Measurements from ENCODE around the gene KCNJ11.

DNA sequence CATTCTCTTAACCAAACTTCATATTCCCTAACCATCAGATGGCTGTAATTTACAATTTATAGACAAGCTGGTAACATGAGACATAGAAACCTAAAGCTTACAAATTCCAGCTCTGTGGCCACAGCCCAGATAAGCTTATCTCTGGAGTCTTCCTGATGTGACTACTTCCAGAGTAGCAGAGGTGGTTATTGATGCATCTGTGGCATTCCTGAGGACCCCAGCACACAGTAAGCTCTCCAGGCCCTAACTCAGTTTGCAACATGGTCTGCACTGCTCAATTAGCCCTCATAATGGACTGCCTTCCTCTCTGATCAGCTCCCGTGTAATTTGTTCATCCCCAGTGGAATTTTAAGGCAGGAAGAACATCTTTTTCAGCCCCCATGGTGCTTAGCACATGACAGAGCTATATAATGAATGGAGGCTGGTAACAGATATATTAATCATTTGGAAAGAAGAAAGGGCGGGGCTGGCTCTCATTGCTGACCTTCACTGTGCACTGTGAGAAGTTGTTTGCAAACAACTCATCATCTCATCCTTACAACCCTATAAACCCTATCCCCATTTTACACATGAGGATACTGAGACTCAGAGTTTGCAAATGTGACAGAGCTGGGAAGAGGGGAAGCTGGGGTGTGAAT, 30.1 kb upstream of the KCNJ11 start:
- no peak for TF ChIP-seq TAF1 (IDR thresholded peaks at IDR 0.05; ENCODE audit: borderline replicate concordance, insufficient read depth, low read length)
- TF ChIP-seq, protein P1, sequence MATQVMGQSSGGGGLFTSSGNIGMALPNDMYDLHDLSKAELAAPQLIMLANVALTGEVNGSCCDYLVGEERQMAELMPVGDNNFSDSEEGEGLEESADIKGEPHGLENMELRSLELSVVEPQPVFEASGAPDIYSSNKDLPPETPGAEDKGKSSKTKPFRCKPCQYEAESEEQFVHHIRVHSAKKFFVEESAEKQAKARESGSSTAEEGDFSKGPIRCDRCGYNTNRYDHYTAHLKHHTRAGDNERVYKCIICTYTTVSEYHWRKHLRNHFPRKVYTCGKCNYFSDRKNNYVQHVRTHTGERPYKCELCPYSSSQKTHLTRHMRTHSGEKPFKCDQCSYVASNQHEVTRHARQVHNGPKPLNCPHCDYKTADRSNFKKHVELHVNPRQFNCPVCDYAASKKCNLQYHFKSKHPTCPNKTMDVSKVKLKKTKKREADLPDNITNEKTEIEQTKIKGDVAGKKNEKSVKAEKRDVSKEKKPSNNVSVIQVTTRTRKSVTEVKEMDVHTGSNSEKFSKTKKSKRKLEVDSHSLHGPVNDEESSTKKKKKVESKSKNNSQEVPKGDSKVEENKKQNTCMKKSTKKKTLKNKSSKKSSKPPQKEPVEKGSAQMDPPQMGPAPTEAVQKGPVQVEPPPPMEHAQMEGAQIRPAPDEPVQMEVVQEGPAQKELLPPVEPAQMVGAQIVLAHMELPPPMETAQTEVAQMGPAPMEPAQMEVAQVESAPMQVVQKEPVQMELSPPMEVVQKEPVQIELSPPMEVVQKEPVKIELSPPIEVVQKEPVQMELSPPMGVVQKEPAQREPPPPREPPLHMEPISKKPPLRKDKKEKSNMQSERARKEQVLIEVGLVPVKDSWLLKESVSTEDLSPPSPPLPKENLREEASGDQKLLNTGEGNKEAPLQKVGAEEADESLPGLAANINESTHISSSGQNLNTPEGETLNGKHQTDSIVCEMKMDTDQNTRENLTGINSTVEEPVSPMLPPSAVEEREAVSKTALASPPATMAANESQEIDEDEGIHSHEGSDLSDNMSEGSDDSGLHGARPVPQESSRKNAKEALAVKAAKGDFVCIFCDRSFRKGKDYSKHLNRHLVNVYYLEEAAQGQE (IDR thresholded peaks at IDR 0.05; ENCODE audit: insufficient read depth in 1 of 2, low read depth in 2 of 2, low read length in 2 of 2): no peak
- no peak for TF ChIP-seq POLR2AphosphoS5 (IDR thresholded peaks at IDR 0.05; ENCODE audit: low read depth, low read length)
- no peak for TF ChIP-seq SIN3A (IDR thresholded peaks at IDR 0.05; ENCODE audit: borderline replicate concordance, insufficient read depth, low read length)
- TF ChIP-seq FOXP2 (optimal IDR thresholded peaks at IDR 0.05; ENCODE audit: borderline replicate concordance, extremely low read depth, extremely low read length, insufficient read depth): no peak

Data from PFSK-1 (cell line).